AG09319 (cell line): ENCODE data around the gene SEZ6.

ENCODE experiments used
- DNase-seq: peaks from one replicate; pipeline ENCODE4 v3.0.0-alpha.2; 2010; ENCODE audit warnings: low read depth; ENCODE audit errors: extremely low read depth
- CTCF ChIP-seq: IDR thresholded peaks from 2 replicates; pipeline ENCODE4 v1.5.1; 2011; ENCODE audit warnings: low read depth, mild to moderate bottlenecking, inconsistent platforms, low read length, moderate library complexity

Gene SEZ6

GRCh38 chr17:29034510-29034909, 28.7 kb upstream of the SEZ6 start:
- TF ChIP-seq CTCF = no peak
- DNase-seq = no peak

- no peak for DNase-seq
- no peak for TF ChIP-seq CTCF
These were observed 27.0 kb upstream of the SEZ6 start for GRCh38 chr17:29032857-29033197.

GRCh38 chr17:29032013-29032856, 26.4 kb upstream of the SEZ6 start:
- no peak for DNase-seq

GRCh38 chr17:29031488-29031887, 25.7 kb upstream of the SEZ6 start:
- no peak for TF ChIP-seq CTCF
- DNase-seq = no peak

More at GRCh38 chr17:29032013-29032856, 26.4 kb upstream of the SEZ6 start:
- TF ChIP-seq CTCF = no peak

- DNase-seq = no peak
- TF ChIP-seq CTCF = no peak
These were observed 18.6 kb upstream of the SEZ6 start for GRCh38 chr17:29024316-29024952.

- DNase-seq = no peak
- no peak for TF ChIP-seq CTCF
These were observed 16.2 kb upstream of the SEZ6 start for GRCh38 chr17:29022074-29022473.

GRCh38 chr17:29021226-29021625, 15.4 kb upstream of the SEZ6 start:
- DNase-seq = no peak
- no peak for TF ChIP-seq CTCF
